Panc1 (cell line): ENCODE measurements around the gene STAB2.

Experiments
- CTCF ChIP-seq: fragments of 450-650 bp; IDR thresholded peaks from 2 replicates; pipeline ENCODE4 v1.5.1; 2017; ENCODE audit warnings: mild to moderate bottlenecking
- POLR2AphosphoS5 ChIP-seq: IDR thresholded peaks from 2 replicates; pipeline ENCODE4 v1.6.1; 2012; ENCODE audit warnings: mild to moderate bottlenecking, low read depth, low read length, moderate library complexity
- REST ChIP-seq, 2 experiments: IDR thresholded peaks; 2 replicates each; pipeline ENCODE4 v1.6.1; 2011 to 2012; ENCODE audit warnings: low read depth in 2 of 2, control low read depth in 1 of 2, low read length in 1 of 2, mild to moderate bottlenecking in 1 of 2, moderate library complexity in 1 of 2; ENCODE audit not compliant: insufficient read depth in 1 of 2
- TCF7L2 ChIP-seq: IDR thresholded peaks from 2 replicates; pipeline ENCODE4 v1.6.1; 2011; ENCODE audit warnings: mild to moderate bottlenecking, low read depth, low read length, inconsistent platforms

DNA sequence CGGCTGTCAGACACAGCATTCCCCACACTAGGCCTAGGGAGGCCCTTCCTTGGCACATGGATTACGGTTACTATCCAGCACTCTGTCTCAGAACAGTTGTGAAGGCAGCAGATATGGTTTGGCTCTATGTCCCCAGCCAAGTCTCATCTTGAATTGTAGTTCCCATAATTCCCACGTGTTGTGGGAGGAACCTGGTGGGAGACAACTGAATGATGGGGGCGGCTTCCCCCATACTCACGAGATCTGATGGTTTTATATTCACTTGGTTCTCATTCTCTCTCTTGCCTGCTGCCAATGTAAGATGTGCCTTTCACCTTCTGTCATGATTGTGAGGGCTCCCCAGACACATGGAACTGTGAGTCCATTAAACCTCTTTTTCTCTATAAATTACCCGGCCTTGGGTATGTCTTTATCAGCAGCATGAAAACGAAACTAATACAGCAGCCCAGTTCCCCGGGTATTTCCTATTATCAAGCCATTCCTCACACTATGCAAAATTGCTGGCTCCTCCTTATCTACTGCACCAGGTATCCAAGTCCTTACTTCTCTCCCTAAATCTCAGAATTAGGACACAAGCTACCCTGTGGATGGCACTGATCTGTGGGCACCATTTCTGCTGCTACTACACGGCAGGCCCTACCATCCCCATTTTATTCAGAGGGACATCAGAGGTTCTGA lies 220.6 kb downstream of the STAB2 start:
- TF ChIP-seq CTCF (no peak), REST (IDR thresholded peaks at IDR 0.05; ENCODE audit: insufficient read depth in 1 of 2, low read depth in 2 of 2, low read length in 1 of 2) (no peak), POLR2AphosphoS5 (no peak), TCF7L2 (no peak)
